Measurements from ENCODE around the gene LRRC26.

Gene LRRC26

DNA sequence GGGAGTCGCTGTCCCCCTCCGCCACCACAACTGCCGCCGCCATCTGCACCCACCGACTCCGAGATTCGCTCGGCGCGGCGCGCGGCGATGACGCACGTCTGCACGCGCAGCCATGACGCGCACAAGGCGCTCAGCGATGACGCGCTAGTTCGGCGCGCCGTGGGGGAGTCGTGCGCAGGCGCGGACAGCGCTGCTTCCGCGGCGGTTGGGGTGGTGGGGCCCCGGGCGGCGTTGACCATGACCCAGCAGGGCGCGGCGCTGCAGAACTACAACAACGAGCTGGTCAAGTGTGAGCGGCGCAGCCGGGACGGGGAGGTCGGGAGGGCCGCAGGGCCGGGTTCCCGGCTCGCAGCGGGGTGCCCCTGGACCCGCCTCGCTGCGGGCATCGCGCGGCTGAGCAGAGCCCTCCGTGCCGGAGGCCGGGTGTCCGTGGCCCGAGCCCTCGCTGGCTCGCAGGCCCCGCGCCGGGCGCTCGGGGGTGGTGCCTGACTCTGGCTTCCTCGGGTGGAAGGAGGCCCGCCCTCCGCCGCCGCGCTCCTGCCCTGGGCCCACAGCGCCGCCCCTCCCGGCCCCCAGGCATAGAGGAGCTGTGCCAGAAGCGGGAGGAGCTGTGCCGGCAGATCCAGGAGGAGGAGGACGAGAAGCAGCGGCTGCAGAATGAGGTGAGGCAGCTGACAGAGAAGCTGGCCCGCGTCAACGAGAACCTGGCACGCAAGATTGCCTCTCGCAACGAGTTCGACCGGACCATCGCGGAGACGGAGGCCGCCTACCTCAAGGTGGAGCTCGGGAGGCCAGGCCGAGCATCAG, 18.8 kb upstream of the LRRC26 start, which contains the start of the genes ANAPC2 and SSNA1:
ANAPC2 (minus strand) TSS at position 71 of the 807 bp plus-strand sequence; CDS start at position 43, 28 bp downstream.
SSNA1 (plus strand) TSS at position 187 of the 807 bp plus-strand sequence; CDS start at position 238, 51 bp downstream.
- peak within 1 kb of the TSS; percentile 67 for H3K4me3 ChIP-seq (ENCODE audit: low read depth, low read length)
- peak; percentile 59 for TF ChIP-seq CTCF (conservative IDR thresholded peaks at IDR 0.05; ENCODE audit: low read depth, low read length)
- peak; percentile 96 for DNase-seq (ENCODE audit: low read depth)

DNA sequence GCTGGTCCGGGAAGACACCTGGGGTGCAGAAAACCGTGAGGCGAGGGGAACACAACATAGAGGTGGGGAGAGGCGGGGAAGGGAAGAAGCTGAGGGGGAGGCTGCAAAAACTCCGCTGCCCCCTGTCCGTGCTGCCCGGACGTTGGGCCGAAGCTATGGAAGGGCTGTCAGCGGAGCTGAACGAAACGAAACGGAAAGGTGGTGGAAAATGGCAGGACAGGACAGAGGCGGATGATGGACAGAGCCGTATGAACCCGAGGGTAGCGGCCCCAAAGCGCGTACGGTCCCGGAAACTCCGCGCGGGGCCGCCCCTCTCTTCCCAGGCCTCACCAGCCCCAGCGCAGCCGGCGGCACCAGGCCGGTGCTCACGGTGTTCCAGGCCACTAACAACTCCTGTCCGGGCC, 18.2 kb upstream of the LRRC26 start:
- H3K4me3 ChIP-seq (ENCODE audit: low read depth, low read length): peak overlapping the region; percentile 67
- TF ChIP-seq CTCF (conservative IDR thresholded peaks at IDR 0.05; ENCODE audit: low read depth, low read length): no peak
- DNase-seq (ENCODE audit: low read depth): no peak

DNA sequence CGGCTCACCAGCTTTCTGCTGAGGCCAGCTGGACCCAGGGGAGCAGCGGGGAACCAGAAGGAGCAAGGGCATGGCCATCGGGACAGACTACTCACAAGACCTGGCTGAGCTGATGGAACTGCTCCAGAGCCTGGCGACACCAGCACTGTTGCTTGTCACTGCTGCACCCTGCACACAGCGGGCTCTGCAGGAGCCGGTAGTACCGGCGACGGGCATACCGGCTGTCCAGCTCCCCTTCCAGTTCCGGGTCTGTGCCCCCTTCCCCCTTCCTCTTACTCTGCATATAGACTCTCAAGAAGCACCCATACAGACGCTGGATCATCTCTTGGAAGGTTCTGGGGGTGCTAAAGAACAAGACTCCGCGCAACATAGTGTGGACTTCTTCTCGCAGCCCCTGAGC, 17.5 kb upstream of the LRRC26 start:
- TF ChIP-seq CTCF (conservative IDR thresholded peaks at IDR 0.05; ENCODE audit: low read depth, low read length): no peak
- peak overlapping the region; percentile 67 for H3K4me3 ChIP-seq (ENCODE audit: low read depth, low read length)
- DNase-seq (ENCODE audit: low read depth): no peak

DNA sequence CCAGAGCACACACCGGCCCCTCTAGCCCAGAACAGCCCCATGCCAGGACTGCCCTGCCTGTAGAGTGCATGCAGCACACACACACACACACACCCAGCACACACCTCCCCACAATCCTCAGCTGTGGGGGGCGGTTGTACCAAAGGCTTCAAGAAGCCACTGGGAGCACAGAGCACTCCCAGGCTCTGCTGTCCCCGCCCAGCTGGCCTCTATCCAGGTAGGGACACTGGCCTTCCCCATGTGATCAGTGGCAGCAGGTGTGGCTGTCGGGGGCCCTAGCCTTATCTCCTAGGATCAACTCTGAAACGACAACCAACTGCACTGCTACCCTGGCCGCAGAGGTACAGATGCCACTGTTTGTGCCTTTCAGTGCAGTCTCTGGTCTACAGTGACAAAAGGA, 16.5 kb upstream of the LRRC26 start:
- no peak overlapping the region for H3K4me3 ChIP-seq (ENCODE audit: low read depth, low read length)
- no peak for TF ChIP-seq CTCF (conservative IDR thresholded peaks at IDR 0.05; ENCODE audit: low read depth, low read length)
- DNase-seq (ENCODE audit: low read depth): no peak

- no peak for TF ChIP-seq CTCF (conservative IDR thresholded peaks at IDR 0.05; ENCODE audit: low read depth, low read length)
- no peak for DNase-seq (ENCODE audit: low read depth)
- H3K4me3 ChIP-seq (ENCODE audit: low read depth, low read length): no peak overlapping the region
These were observed 16.1 kb upstream of the LRRC26 start for GRCh38 chr9:137185921-137186320.

GRCh38 chr9:137184881-137185660, 15.2 kb upstream of the LRRC26 start:
- no peak overlapping the region for H3K4me3 ChIP-seq (ENCODE audit: low read depth, low read length)
- no peak for TF ChIP-seq CTCF (conservative IDR thresholded peaks at IDR 0.05; ENCODE audit: low read depth, low read length)
- DNase-seq (ENCODE audit: low read depth): no peak

Data from choroid plexus epithelial cell (primary cell).